Measurements from ENCODE around the gene ZNF554.

- TF ChIP-seq CTCF (IDR thresholded peaks at IDR 0.05): no peak
- TF ChIP-seq POLR2A (IDR thresholded peaks at IDR 0.05): no peak
- TF ChIP-seq POLR2AphosphoS5 (IDR thresholded peaks at IDR 0.05): no peak
Measured at GRCh38 chr19:2848616-2849015, 28.9 kb downstream of the ZNF554 start.

All from suprapubic skin (tissue), 4 donors.